ENCODE measurements around the gene FARP2. TPM values are rescaled to one million over a fixed set of nuclear protein-coding genes. Genes with fewer than 3 reads are reported as not detected.

Gene FARP2
- total and polyA plus RNA-seq, 2 of the 13 experiments (the other 11 are each of a cell fraction or from before 2014, with no cell fraction given) = 28.0 to 45.4 TPM

DNA sequence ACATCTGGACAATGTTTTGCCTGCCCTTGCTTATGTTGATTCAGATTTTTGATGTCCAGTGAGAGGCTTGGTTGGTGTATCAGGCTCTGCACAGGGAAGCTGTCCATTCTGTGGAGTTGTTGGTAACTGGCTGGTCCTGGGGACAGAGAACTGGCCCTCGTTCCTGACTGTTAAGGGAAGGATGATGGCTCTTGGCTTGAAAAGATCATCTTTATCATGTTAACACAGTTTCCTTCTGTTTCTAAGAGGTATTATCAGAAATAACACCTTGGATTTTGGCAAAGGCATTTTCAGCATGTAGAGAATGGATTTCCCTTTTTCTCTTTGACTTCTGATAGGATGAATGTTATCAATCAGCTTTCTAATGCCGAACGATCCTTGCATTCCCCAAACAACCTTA, 133.0 kb downstream of the FARP2 start:
- Histone ChIP-seq H3K79me2 (ENCODE audit: insufficient read depth, low read length) (no peaks in the 10 kb centered on the region), H3K4me3 (replicated peaks in 1 of 3; ENCODE audit: insufficient read depth in 1 of 3, low read depth in 2 of 3, low read length in 3 of 3) (no peak overlapping the region), H4K20me1 (ENCODE audit: insufficient read depth, low read length) (no peaks in the 10 kb centered on the region), H3K27ac (ENCODE audit: extremely low read length, insufficient read depth, low read length) (no peak overlapping the region), H2AFZ (ENCODE audit: low read length) (no peak overlapping the region), H3K9me3 (ENCODE audit: low read length) (no peaks in the 10 kb centered on the region), H3K4me2 (ENCODE audit: low read depth, low read length) (no peak overlapping the region), H3K27me3 (ENCODE audit: control insufficient read depth in 1 of 2, insufficient read depth in 2 of 2, low read length in 2 of 2) (no peaks in the 10 kb centered on the region), H3K4me1 (ENCODE audit: insufficient read depth, low read length) (no peaks in the 10 kb centered on the region), H3K9ac (ENCODE audit: insufficient read depth, low read depth, low read length) (no peak overlapping the region), H3K36me3 (replicated peaks in 1 of 2; ENCODE audit: control insufficient read depth in 1 of 2, insufficient read depth in 2 of 2, low read length in 2 of 2) (peaks cover 8 to 18% of the 10 kb centered on the region in 2 experiments; a peak in 3 of 5 replicates)
- BruUV-seq (replicated peaks) = TSS peak; percentile 25
- FAIRE-seq (no peak), ATAC-seq (no peak), DNase-seq (ENCODE audit: low spot score) (no peak)
- in situ Hi-C loops (cut with HindIII; ENCODE audit: extremely low pct_ligation_motif_present, low pct_unique_long_range_greater_than_20kb) = no loop called here
- TF ChIP-seq KLF9 (CRISPR knock-in tag; IDR thresholded peaks at IDR 0.05; ENCODE audit: low read depth) (no peak), ZFP37 (CRISPR knock-in tag; IDR thresholded peaks at IDR 0.05; ENCODE audit: borderline replicate concordance) (no peak), JUNB (CRISPR knock-in tag; IDR thresholded peaks at IDR 0.05; ENCODE audit: borderline replicate concordance) (no peak), ZNF260 (CRISPR knock-in tag; IDR thresholded peaks at IDR 0.05; ENCODE audit: borderline replicate concordance, low read depth) (no peak), ZNF746 (CRISPR knock-in tag; IDR thresholded peaks at IDR 0.05) (no peak), DNMT3B (CRISPR knock-in tag; conservative IDR thresholded peaks at IDR 0.05) (no peak), ZNF550 (CRISPR knock-in tag; IDR thresholded peaks at IDR 0.05; ENCODE audit: borderline replicate concordance) (no peak), ZNF230 (CRISPR knock-in tag; IDR thresholded peaks at IDR 0.05) (no peak), ATRX (CRISPR knock-in tag; IDR thresholded peaks at IDR 0.05; ENCODE audit: borderline replicate concordance) (no peak), ZNF616 (CRISPR knock-in tag; IDR thresholded peaks at IDR 0.05; ENCODE audit: low read depth) (no peak), ZNF354B (CRISPR knock-in tag; IDR thresholded peaks at IDR 0.05) (no peak), GPN1 (CRISPR knock-in tag; IDR thresholded peaks at IDR 0.05; ENCODE audit: borderline replicate concordance) (no peak), IKZF1 (IDR thresholded peaks at IDR 0.05) (no peak), IRX3 (CRISPR knock-in tag; IDR thresholded peaks at IDR 0.05; ENCODE audit: borderline replicate concordance, low read depth) (no peak), STAT6 (CRISPR knock-in tag; IDR thresholded peaks at IDR 0.05; ENCODE audit: borderline replicate concordance) (no peak)
- TF ChIP-seq, protein P1, sequence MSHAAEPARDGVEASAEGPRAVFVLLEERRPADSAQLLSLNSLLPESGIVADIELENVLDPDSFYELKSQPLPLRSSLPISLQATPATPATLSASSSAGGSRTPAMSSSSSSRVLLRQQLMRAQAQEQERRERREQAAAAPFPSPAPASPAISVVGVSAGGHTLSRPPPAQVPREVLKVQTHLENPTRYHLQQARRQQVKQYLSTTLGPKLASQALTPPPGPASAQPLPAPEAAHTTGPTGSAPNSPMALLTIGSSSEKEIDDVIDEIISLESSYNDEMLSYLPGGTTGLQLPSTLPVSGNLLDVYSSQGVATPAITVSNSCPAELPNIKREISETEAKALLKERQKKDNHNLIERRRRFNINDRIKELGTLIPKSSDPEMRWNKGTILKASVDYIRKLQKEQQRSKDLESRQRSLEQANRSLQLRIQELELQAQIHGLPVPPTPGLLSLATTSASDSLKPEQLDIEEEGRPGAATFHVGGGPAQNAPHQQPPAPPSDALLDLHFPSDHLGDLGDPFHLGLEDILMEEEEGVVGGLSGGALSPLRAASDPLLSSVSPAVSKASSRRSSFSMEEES (CRISPR knock-in tag; IDR thresholded peaks at IDR 0.05) = no peak
- POLR2A ChIA-PET = interaction anchor here (1.3 kb wide), 1 partner anchor 19 kb away, joined by 3 read pairs; no protein-coding TSS in a partner anchor
- intact Hi-C loops (cut with micrococcal nuclease; ENCODE audit: unreplicated experiment) = no loop called here
- WGBS (ENCODE audit: low lambda C conversion rate) = 94% methylated on average over 3 of the region's 3 CpGs
- CTCF ChIA-PET (ENCODE audit: low intra/inter-chr PET ratio, low total read pairs) = no interaction called here

Data from HepG2 (cell line).